ENCODE data around the gene ACAD11.

- TF ChIP-seq POLR2A (IDR thresholded peaks at IDR 0.05): no peak
- peak; percentile 51 to 83 (median 72) for TF ChIP-seq CTCF (IDR thresholded peaks at IDR 0.05)
Observed at GRCh38 chr3:132535575-132536441, 123.8 kb downstream of the ACAD11 start.

Data from body of pancreas (tissue), 4 donors.